AG09319 (cell line): Measurements from ENCODE around the gene OTUD4.
"Not testable (repeated sequence)": the region's sequence is repeated elsewhere in the genome, so short reads cannot be mapped to it uniquely, and the experiment has no call there.

ENCODE experiments used
- DNase-seq: peaks from one replicate; pipeline ENCODE4 v3.0.0-alpha.2; 2010; ENCODE audit warnings: low read depth; ENCODE audit errors: extremely low read depth
- CTCF ChIP-seq: IDR thresholded peaks from 2 replicates; pipeline ENCODE4 v1.5.1; 2011; ENCODE audit warnings: low read depth, mild to moderate bottlenecking, inconsistent platforms, low read length, moderate library complexity

OTUD4 gene

GRCh38 chr4:145186729-145187128 is 6.3 kb upstream of the OTUD4 start:
- DNase-seq = no peak
- TF ChIP-seq CTCF = no peak

GRCh38 chr4:145183581-145183980 is 3.2 kb upstream of the OTUD4 start:
- no peak for TF ChIP-seq CTCF
- no peak for DNase-seq

- no peak for TF ChIP-seq CTCF
- no peak for DNase-seq
Observed at GRCh38 chr4:145183023-145183422, 2.6 kb upstream of the OTUD4 start.

- no peak for TF ChIP-seq CTCF
- DNase-seq = no peak
Observed at GRCh38 chr4:145182222-145182621, 1.8 kb upstream of the OTUD4 start.

GRCh38 chr4:145181091-145181501 is 707 bp upstream of the OTUD4 start:
- no peak for TF ChIP-seq CTCF
- no peak for DNase-seq

GRCh38 chr4:145179861-145180297 is 510 bp downstream of the OTUD4 start:
- DNase-seq = not testable (repeated sequence)

- TF ChIP-seq CTCF = no peak
- no peak for DNase-seq
Observed at GRCh38 chr4:145179281-145179860, 1.0 kb downstream of the OTUD4 start.

GRCh38 chr4:145178740-145179280 is 1.6 kb downstream of the OTUD4 start:
- no peak for DNase-seq

More at GRCh38 chr4:145178740-145179280, 1.6 kb downstream of the OTUD4 start:
- TF ChIP-seq CTCF = no peak
